GM12878 (cell line): ENCODE data around the gene KLK3. TPM values are rescaled to one million over a fixed set of nuclear protein-coding genes. Genes with fewer than 3 reads are reported as not detected.
A peak's percentile ranks its signal among the peaks of the same experiment; 100 is the strongest.

ENCODE experiments used
- ATAC-seq: fragments of 200-7000 bp; cut with Tn5 transposase; 3 replicates; pipeline ENCODE4 v1.9.1; 2020; ENCODE audit warnings: mild to moderate bottlenecking, moderate library complexity
- BruUV-seq: library from RNA; stranded (reverse); fragments of 400-500 nt; replicated peaks from 2 replicates; lab custom pipeline; 2021; lab: Mats Ljungman, UMichigan
- CTCF ChIA-PET: fragments of 300-600 bp; sonication (Branson Sonifier 250); formaldehyde crosslinking; extraction: SDS; loops from one replicate; lab custom pipeline; 2021; ENCODE audit warnings: inconsistent platforms; lab: Yijun Ruan, JAX
- POLR2A ChIA-PET: fragments of 350-600 bp; formaldehyde crosslinking; extraction: SDS; loops from one replicate; lab custom pipeline; 2021; ENCODE audit warnings: inconsistent platforms; lab: Charles Lee
- RAD21 ChIA-PET: fragments of 300-600 bp; sonication (Branson Sonifier 250); formaldehyde crosslinking; loops from one replicate; lab custom pipeline; 2023; ENCODE audit warnings: antibody characterized with exemption; ENCODE audit not compliant: unreplicated experiment; lab: Charles Lee
- SMC1A ChIA-PET: fragments of 300-600 bp; sonication (Branson Sonifier 250); formaldehyde crosslinking; loops from one replicate; lab custom pipeline; 2023; ENCODE audit not compliant: unreplicated experiment, uncharacterized antibody; lab: Charles Lee
- DNase-seq: peaks from one replicate; pipeline ENCODE4 v3.0.0-alpha.2; 2011; ENCODE audit warnings: low read depth, low spot score
- FAIRE-seq: peaks from 3 replicates; lab custom pipeline; 2011; peaks lifted over from hg19 to GRCh38; lab: Jason Lieb, UNC
- H2AFZ ChIP-seq: 2 replicates; pipeline ENCODE4 v1.6.0; 2011; ENCODE audit warnings: low read depth, low read length, control low read depth; ENCODE audit not compliant: control insufficient read depth
- H3K27ac ChIP-seq: 2 replicates; pipeline ENCODE4 v1.5.1; 2011; ENCODE audit warnings: control low read depth; ENCODE audit not compliant: control insufficient read depth, insufficient read depth
- H3K27me3 ChIP-seq, 2 experiments: replicated peaks in 1 of 2; 2 replicates each; pipeline versions ENCODE4 v1.6.0 to v1.6.1; 2011; ENCODE audit warnings: low read length in 1 of 2; ENCODE audit not compliant: control insufficient read depth in 2 of 2, insufficient read depth in 2 of 2
- H3K36me3 ChIP-seq, 2 experiments: 2 replicates each; pipeline ENCODE4 v1.5.1; 2011; ENCODE audit warnings: low read length in 1 of 2; ENCODE audit not compliant: control insufficient read depth in 2 of 2, insufficient read depth in 2 of 2
- H3K4me1 ChIP-seq: 2 replicates; pipeline ENCODE4 v1.6.1; 2011; ENCODE audit warnings: mild to moderate bottlenecking, low read length, moderate library complexity, mixed read lengths; ENCODE audit not compliant: control insufficient read depth, insufficient read depth
- H3K4me2 ChIP-seq: 2 replicates; pipeline ENCODE4 v1.6.0; 2011; ENCODE audit warnings: control low read depth; ENCODE audit not compliant: control insufficient read depth, insufficient read depth
- H3K4me3 ChIP-seq: fragments of 200-600 bp; sonication (generic); 2 replicates; pipeline ENCODE4 v1.5.1; 2016
- H3K79me2 ChIP-seq: 2 replicates; pipeline ENCODE4 v1.6.0; 2011; ENCODE audit warnings: low read length; ENCODE audit not compliant: control insufficient read depth, insufficient read depth
- H3K9ac ChIP-seq: 2 replicates; pipeline ENCODE4 v1.8.0; 2011; ENCODE audit warnings: low read length, control low read depth, mixed read lengths; ENCODE audit not compliant: control insufficient read depth, insufficient read depth
- H3K9me3 ChIP-seq: replicated peaks from 3 replicates; pipeline ENCODE4 v1.5.1; 2011; ENCODE audit warnings: mild to moderate bottlenecking, low read length; ENCODE audit not compliant: control insufficient read depth, insufficient read depth
- H4K20me1 ChIP-seq: 2 replicates; pipeline ENCODE4 v1.6.0; 2011; ENCODE audit not compliant: control insufficient read depth, insufficient read depth
- BMI1 ChIP-seq: fragments of 450-650 bp; IDR thresholded peaks from 2 replicates; pipeline ENCODE4 v1.6.1; 2016; ENCODE audit warnings: mild to moderate bottlenecking, moderate library complexity, borderline replicate concordance
- CBFB ChIP-seq: IDR thresholded peaks from 2 replicates; pipeline ENCODE4 v1.6.1; 2016; ENCODE audit warnings: antibody characterized with exemption, low read depth
- CEBPB ChIP-seq, 2 experiments: fragments of 150-350 bp in 1 of 2; IDR thresholded peaks; 2 replicates each; pipeline ENCODE4 v1.6.1; 2012 to 2014; ENCODE audit warnings: low read depth in 2 of 2, low read length in 2 of 2, borderline replicate concordance in 1 of 2, inconsistent platforms in 1 of 2
- CHD4 ChIP-seq: fragments of 200-600 bp; sonication (generic); IDR thresholded peaks from 2 replicates; pipeline ENCODE4 v1.6.1; 2016; ENCODE audit warnings: mild to moderate bottlenecking
- FOXM1 ChIP-seq: IDR thresholded peaks from 2 replicates; pipeline ENCODE4 v1.6.1; 2012; ENCODE audit warnings: low read depth, mild to moderate bottlenecking, inconsistent platforms, low read length, moderate library complexity
- GATAD2B ChIP-seq: fragments of 450-650 bp; conservative IDR thresholded peaks from 2 replicates; pipeline ENCODE4 v1.6.1; 2017; ENCODE audit warnings: low read depth, mild to moderate bottlenecking, moderate library complexity
- IKZF2 ChIP-seq, 2 experiments: fragments of 450-650 bp; IDR thresholded peaks; 2 replicates each; pipeline ENCODE4 v1.6.1; 2017; ENCODE audit warnings: mild to moderate bottlenecking in 2 of 2, moderate library complexity in 2 of 2
- NFXL1 ChIP-seq: fragments of 450-650 bp; IDR thresholded peaks from 2 replicates; pipeline ENCODE4 v1.6.1; 2017; ENCODE audit warnings: antibody characterized with exemption, mild to moderate bottlenecking, borderline replicate concordance
- RAD51 ChIP-seq: fragments of 450-650 bp; IDR thresholded peaks from 2 replicates; pipeline ENCODE4 v1.6.1; 2016; ENCODE audit warnings: moderate library complexity, mild to moderate bottlenecking, inconsistent platforms
- SIN3A ChIP-seq: IDR thresholded peaks from 2 replicates; pipeline ENCODE4 v1.6.1; 2012; ENCODE audit warnings: low read depth, low read length, improper control_type of control experiment
- SRF ChIP-seq, 2 experiments: IDR thresholded peaks; 2 replicates each; pipeline ENCODE4 v1.6.1; 2011; ENCODE audit warnings: low read depth in 2 of 2, low read length in 2 of 2, mild to moderate bottlenecking in 1 of 2, moderate library complexity in 1 of 2
- STAT3 ChIP-seq: IDR thresholded peaks from 2 replicates; pipeline ENCODE4 v1.6.1; 2011; ENCODE audit warnings: low read depth, low read length, improper control_type of control experiment
- TBL1XR1 ChIP-seq: IDR thresholded peaks from 2 replicates; pipeline ENCODE4 v1.6.1; 2012; ENCODE audit warnings: low read depth, low read length, improper control_type of control experiment
- WGBS: methylation state at CpG from one replicate; pipeline ENCODE4 v1.1.6; 2016; ENCODE audit warnings: low lambda C conversion rate; ENCODE audit not compliant: insufficient replicate concordance, insufficient coverage; ENCODE audit errors: missing lambda C conversion rate; 5-methylcytosine and 5-hydroxymethylcytosine counted together
- in situ Hi-C: fragments of 300-500 bp; cut with MboI; formaldehyde crosslinking; loops from 9 replicates; pipeline ENCODE4 v1.14.3; 2018; ENCODE audit warnings: mixed read lengths
- intact Hi-C: fragments of 100-400 bp; cut with micrococcal nuclease; formaldehyde crosslinking; loops from one replicate; pipeline ENCODE4 v1.14.2; 2022; ENCODE audit not compliant: unreplicated experiment
- polyA plus RNA-seq, 11 experiments: library from polyadenylated mRNA; depleted of rRNA in 4 of 11; unstranded in 6 of 11; stranded (reverse) in 5 of 11; fragments of >200 nt; fragmentation: Nextera tagmentation in 4 of 11; fragmentation: Illumina TruSeq in 1 of 11; extraction: Ambion mirVana in 4 of 11; extraction: Trizol in 1 of 11; gene quantifications; 1 replicate in 1 of 11; 2 replicates in 10 of 11; pipeline versions ENCODE4 v1.2.1 to v1.2.3, GENCODE V29; 2011 to 2016; ENCODE audit warnings: inconsistent platforms in 2 of 11, missing spikeins in 2 of 11, low read depth in 1 of 11
- total RNA-seq, 4 experiments: library from RNA; depleted of rRNA in 3 of 4; stranded (reverse); fragments of >200 nt in 3 of 4; fragmentation: Illumina TruSeq in 1 of 4; extraction: Trizol in 1 of 4; gene quantifications; 2 replicates each; pipeline versions ENCODE4 v1.2.1 to v1.2.3, GENCODE V29; 2013 to 2021

The KLK3 gene
- total and polyA plus RNA-seq, 10 of the 15 experiments (the other 5 are each of a cell fraction or from before 2014, with no cell fraction given) = 0.31 TPM; not detected in 9

DNA sequence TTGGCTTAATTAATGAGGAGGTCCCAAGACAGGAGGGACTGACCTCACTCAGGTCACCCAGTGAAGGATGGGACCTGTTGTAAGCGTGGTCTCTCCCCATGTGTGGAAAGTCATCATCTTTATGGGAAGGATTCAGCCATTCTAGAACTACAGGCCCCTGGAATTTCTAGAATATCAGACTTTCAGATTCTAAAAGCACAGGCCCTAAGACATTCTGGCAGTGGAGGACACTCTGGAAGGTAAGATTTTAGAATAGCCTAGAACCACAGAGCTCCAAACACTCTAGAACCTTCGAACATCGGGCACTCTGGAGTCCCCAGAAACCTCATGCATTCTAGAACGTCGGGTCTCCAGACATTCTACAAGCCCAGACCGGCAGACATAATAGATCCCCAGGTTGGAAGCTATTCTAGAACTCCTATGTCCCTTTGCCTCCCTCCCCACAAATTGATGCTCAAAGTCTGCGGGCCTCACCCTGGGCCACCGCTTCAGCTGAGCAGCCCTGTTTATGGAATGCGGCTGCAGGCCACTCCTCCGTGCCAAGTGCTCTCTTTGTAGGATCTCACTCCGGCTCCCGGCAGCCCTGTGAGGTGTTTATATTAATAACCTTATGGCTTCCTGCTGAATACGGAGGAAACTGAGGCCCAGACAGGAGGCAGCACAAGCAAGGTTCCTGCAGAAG, 19.5 kb upstream of the KLK3 start:
- no peaks in the 10 kb centered on the region for H3K27me3 ChIP-seq
- RAD21 ChIA-PET = interaction anchor here (0.9 kb wide), 1 partner anchor 53 kb away, joined by 3 read pairs; no protein-coding TSS in a partner anchor
- peak overlapping the region; percentile 71 for H3K4me3 ChIP-seq
- H3K36me3 ChIP-seq = no peaks in the 10 kb centered on the region
- in situ Hi-C loops = no loop called here
- POLR2A ChIA-PET = interaction anchor here (0.6 to 0.9 kb wide), 2 partner anchors 15 to 1390 kb away, joined by 3 to 4 read pairs; no protein-coding TSS in a partner anchor
- intact Hi-C loops = loop anchor here (2.0 to 5.0 kb wide), 2 partner anchors 16 to 62 kb away; no protein-coding TSS in a partner anchor
- CTCF ChIA-PET = interaction anchor here (0.8 to 1.8 kb wide), 4 partner anchors 15 to 87 kb away, joined by 3 to 6 read pairs (median 4); no protein-coding TSS in a partner anchor
- FAIRE-seq (no peak), DNase-seq (no peak), ATAC-seq (peak; percentile 10; the same call in 2 of the 3 replicates)
- H3K9me3 ChIP-seq = no peaks in the 10 kb centered on the region
- no peak overlapping the region for H3K27ac ChIP-seq
- SMC1A ChIA-PET = interaction anchor here (0.9 to 1.0 kb wide), 2 partner anchors 86 to 87 kb away, joined by 3 to 4 read pairs; no protein-coding TSS in a partner anchor
- peak overlapping the region; percentile 97 for H3K4me2 ChIP-seq
- WGBS = 42% methylated on average over 13 of the region's 13 CpGs
- peak overlapping the region; percentile 96 for H2AFZ ChIP-seq
- no peak for TF ChIP-seq TBL1XR1
- no peak for TF ChIP-seq SRF (IDR thresholded peaks at IDR 0.05; ENCODE audit: low read depth in 2 of 2, low read length in 2 of 2)
- TF ChIP-seq BMI1 = no peak
- no peak for TF ChIP-seq SIN3A
- TF ChIP-seq STAT3 = no peak
- TF ChIP-seq FOXM1 = no peak
- no peak for TF ChIP-seq GATAD2B
- no peak for TF ChIP-seq RAD51
- no peak for TF ChIP-seq IKZF2 (IDR thresholded peaks at IDR 0.05)
- no peak for TF ChIP-seq NFXL1
- TF ChIP-seq CHD4 = no peak
- no peak for TF ChIP-seq CEBPB (IDR thresholded peaks at IDR 0.05; ENCODE audit: borderline replicate concordance in 1 of 2, low read depth in 2 of 2, low read length in 2 of 2)
- no peak for TF ChIP-seq CBFB
- peak overlapping the region; percentile 63 for H3K9ac ChIP-seq
- no peaks in the 10 kb centered on the region for H4K20me1 ChIP-seq
- H3K79me2 ChIP-seq = no peaks in the 10 kb centered on the region
- H3K4me1 ChIP-seq = peaks cover 5% of the 10 kb centered on the region; the same call in 1 of the 2 replicates
- BruUV-seq = TSS peak; percentile 85
